ENCODE measurements around the gene EGFR.

Gene EGFR

DNA sequence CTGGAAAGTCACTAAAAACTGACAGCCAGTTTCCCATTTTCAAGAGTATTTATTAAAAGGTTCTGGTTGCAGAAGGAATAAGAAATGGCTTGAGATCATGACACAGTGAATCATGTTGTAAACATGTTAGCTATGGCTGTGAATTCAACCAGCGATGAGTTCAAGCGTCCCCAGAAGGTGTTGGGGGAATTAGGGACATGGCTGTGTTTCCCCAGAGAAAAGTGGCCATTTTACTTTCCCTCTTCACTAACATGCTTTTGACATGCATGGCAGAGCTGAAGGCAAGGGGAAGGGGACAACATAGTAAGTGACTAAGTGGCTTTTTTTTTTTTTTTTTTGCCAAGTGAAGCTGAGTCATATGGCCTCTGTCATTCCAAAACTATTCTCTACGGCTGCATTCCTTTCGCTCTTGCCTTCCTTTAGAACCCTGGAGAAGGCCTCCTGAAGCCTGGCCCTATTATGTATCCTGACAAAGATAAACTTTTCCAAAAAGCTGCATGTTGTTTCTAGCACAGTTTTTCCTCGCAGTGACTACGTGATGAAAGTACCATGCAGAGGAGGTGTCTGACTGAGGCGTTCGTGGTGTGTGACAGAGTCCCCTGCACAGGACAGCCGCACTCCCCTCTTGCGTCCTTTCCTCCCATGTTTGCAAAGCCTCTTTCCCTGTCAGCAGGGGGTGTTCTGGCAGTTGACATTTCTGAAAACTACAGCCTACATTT, 46.9 kb downstream of the EGFR start:
- no peak for DNase-seq

- DNase-seq: no peak
These were observed 47.7 kb downstream of the EGFR start for GRCh38 chr7:55066524-55066923.

GRCh38 chr7:55066938-55067337, 48.1 kb downstream of the EGFR start:
- no peak for DNase-seq

- DNase-seq: no peak
These were observed 48.9 kb downstream of the EGFR start for GRCh38 chr7:55067748-55068147.

DNA sequence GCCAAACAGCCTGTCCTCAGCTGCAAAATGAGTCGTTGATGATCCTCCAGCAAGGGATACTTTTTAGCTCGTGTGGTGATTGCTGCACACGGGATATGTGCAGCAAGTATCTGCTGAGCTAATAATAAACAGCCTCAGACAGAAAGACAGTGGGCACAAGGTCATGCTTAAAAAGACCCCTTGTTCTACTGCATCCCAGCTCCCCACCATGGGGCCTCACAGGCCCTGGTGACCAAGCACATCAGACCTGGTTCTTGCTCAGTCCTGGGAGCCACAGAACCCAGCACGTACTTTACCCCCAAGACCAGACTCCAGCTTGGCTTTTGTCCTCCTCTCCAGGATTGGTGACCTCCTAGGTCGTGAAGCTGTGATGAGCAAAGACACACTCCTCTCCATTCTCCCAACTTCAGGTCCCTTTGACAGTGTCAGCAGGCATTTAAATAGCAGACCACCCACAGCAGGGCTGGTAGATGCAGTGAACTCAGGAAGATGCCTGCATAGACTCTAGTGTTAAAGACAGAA, 50.5 kb downstream of the EGFR start:
- DNase-seq: no peak

GRCh38 chr7:55070271-55070743, 51.5 kb downstream of the EGFR start:
- no peak for DNase-seq

DNA sequence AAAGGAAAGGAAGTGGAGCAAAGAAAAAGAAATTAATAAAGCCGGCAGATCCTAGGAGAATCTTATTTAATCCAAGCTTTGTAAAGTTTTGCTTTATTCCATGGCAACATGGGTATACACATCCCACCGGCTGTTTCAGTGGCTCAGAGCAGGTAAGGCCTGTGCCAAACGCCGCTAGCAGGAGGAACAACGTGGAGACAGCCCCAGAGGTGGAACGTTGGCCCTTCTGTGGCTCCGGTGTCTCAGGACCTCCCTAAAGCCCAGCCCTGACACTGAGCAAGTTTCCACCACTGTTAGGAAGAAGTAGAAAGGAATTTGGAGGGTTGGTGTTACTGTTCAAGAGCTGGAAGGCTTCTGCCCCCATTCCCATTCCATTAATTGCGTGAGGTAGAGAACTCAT, 52.0 kb downstream of the EGFR start:
- no peak for DNase-seq

GRCh38 chr7:55071411-55072175, 52.8 kb downstream of the EGFR start:
- DNase-seq: no peak

DNA sequence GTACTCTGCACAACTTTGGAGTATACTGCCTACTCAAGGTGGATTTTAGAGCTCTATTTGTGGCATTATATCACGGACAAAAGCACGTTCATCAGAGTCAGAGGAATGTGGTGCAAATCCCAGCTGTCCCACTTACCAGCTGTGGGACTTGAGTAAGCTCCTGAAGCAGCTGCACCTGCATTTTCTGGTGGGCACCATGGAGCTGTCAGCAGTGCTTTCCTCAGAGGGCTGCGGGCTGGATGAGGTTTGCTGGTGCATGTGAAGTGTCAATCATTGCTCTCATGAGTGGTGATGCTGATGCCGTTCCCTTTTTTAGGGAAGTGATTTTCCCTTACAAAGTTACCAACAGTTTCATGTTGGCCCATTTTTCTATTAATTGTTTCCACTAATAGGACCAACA, 53.4 kb downstream of the EGFR start:
- no peak for DNase-seq

DNA sequence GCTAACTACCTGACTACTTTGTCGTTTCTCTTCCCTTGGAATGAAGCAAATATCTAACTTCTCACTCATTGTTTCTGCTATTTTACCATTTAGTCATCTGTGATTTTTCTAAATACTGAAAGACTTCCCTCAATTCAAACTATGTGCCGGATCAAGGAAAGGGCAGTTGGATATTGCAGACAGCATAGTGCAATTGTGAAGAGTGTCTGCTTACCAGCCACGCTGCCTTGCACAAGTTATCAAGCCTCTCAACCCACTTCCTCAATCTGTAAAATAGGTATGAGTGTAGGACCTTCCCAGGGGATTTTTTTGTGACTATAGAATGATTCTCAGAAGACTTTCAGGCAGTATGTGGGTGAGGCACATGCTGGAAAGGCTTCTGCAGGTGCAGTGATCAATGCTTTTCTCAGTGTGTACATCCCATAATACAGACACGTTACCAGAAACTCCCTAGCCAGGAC, 54.3 kb downstream of the EGFR start:
- no peak for DNase-seq

DNA sequence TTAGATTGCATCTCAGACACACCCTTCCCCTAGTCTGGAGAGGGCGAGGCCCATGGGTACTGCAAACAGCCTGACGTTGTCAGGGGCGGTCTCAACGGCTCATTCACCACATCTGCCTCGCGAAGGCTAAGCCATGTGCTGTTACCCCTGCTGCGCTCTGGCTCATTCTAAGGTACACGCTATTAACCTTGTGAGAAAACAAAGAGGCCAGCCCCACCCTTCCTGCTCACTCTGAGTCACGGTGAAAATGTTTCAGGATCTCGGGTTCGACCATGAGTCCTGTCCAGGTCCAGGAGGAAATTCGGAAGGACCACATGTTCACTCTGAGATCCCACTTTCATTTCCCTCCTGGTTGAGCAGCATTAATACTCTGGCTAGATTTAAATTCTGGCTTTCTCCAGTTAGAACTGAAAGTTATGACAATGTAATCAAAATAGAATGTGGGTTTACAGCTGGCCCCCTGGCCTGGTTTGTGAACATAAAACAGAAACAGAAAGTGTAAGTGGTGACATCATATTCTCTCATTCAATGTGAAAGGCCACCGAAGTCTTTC, 55.2 kb downstream of the EGFR start:
- DNase-seq: no peak

DNA sequence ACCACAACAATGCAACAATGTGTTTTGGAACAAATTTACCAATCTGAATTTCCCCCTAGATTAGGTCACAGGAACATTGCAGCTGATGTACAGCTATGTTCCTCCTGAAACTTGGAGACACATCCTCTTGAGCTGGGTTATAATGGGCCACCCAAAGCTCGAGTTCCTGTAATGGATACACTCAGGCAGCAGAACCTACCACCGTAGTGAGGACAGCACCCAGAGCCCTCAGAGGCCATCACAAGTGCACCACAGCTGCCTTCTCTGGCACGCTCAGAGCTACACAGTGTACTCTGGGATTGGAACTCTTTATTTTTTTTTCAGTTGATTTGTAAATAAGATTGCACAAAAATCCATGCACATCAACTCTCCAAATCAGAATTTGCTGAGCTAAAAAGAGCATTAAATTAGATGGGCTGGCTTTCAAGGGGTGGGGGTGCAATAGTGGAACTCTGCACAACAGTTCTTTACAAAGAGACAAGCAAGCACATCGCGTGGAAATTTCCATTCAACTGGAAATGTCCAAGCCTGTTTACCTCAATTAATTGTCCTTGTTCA, 56.7 kb downstream of the EGFR start:
- DNase-seq: no peak

DNA sequence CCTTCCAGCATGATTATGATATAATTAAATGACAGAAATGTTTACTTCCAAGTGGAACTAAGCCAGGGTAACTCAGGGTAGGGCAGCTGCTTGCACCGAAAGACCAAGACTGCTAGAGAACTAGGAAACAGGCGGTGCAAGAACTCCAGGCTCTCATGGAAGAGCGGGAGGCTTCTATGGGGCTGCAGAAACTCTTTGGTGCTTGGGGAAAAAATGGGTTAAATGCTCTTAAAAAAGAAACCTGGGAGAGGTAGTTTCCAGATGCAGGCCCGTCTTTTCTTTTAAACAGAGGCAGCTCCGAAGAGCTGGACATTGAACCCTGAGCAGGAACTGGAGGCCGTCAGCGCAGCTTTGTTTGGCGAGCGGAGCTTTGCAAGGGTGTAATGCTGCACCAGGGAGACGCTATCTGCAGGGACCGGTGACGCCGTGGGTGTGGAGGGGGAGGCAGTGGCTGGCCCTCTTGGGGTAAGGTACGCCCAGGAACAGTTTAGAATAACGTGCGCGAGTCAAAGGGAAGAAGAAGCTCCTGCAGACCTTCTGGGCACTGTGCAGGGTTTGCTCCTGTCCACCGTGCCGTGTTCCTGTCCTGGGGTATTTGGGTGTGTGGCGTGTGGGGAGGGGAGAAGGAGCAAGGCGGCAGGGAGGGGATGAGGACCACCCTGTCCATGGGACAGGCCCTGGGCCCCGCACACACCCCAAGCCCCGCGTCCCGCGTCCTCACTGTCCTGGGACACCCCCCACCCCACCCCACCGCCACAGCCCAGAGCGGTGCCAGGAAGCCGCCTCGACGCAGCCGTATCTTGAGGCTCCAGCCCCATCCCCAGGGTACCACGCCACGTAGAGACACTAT, 59.0 kb downstream of the EGFR start:
- no peak for DNase-seq

GRCh38 chr7:55078465-55079372, 59.9 kb downstream of the EGFR start:
- no peak for DNase-seq

GRCh38 chr7:55080000-55080623, 61.3 kb downstream of the EGFR start:
- DNase-seq: no peak

GRCh38 chr7:55081068-55081467, 62.3 kb downstream of the EGFR start:
- no peak for DNase-seq

DNA sequence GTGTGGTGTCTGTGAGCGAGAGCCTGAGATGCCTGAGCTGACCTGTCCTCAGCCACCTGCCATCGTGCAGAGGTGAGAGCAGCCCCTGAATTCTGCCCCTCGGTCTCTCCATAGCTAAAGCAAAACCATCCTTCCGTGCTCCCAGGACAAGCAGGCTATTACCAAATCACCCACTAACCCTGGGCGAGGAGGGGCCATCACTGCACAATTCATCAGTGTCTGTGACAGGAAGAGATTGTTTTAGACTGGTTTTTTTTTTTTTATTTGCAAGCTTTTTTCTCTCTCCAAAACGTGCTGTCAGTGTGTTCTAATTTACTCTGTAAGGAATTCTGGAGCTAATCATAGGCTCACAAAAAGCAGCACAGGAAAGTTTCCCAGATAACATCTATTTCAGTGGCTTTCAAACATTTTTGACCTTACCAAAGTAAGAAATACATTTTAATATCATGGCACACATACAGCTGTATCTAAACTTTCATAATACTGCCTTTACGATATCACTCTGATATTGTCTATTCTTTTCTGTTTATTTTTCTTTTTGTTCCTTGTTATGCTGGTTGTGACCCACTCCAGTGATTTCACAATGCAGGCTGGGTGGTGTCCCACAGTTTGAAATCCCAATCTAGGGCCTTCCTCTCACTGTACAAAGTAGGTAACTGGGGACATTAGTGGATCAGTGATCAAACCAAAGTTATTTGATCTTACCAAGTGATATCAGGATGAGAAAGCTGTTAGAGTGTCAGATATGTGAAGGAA, 62.8 kb downstream of the EGFR start:
- no peak for DNase-seq

GRCh38 chr7:55082228-55082603, 63.4 kb downstream of the EGFR start:
- no peak for DNase-seq

DNA sequence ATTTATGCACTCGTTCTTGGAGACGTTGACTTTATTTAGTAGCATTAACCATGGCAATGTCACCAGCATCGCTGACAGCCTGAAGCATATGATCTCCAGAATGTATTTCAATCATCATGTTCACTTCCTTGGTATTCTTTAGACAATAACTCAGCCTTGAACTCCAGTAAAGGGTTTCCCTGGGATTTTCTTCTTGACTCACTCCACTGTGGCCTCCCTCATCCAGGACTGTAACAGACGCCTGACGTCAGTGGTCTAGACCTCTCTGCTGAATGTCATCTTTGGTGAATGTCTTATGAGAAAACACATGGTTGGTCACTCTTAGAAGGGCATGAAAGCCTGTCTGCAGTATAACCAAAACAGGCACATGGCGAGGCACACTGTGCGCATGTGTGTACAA, 64.4 kb downstream of the EGFR start:
- no peak for DNase-seq

DNA sequence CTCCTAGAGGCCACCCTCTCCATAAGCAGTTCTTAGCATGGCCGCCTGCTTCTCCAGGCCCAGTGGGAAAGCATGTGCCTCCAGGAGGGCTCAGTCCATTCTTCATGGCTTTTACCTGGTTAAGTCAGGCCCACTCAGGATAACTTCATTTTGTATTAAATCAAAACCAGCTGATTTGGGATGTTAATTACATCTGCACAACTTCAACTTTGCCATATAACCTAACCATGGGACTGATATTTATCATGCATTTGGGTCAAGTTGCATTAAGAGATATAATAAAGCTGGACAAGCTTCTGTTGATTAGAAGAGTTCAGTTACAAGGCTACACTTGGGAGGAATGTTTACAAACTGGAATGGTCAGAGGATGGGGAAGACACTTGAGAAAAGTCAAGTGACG, 65.5 kb downstream of the EGFR start:
- no peak for DNase-seq
